CD14-positive monocyte (primary cell): ENCODE results near the gene ZNF423. TPM values are rescaled to one million over a fixed set of nuclear protein-coding genes. Genes with fewer than 3 reads are reported as not detected.

Experiments used
- DNase-seq, 3 donors: peaks; one replicate each; pipeline ENCODE4 v3.0.0-alpha.2; 2011 to 2022
- H2AFZ ChIP-seq: 2 replicates; pipeline ENCODE4 v1.6.0; 2012; ENCODE audit warnings: mild to moderate bottlenecking, low read depth, low read length, inconsistent platforms; ENCODE audit not compliant: insufficient read depth, poor library complexity, severe bottlenecking
- H3K27ac ChIP-seq, 2 donors: 1 replicate in 1 of 2; 2 replicates in 1 of 2; pipeline ENCODE4 v1.5.1; 2012 to 2013; ENCODE audit warnings: low read length in 2 of 2, control low read depth in 1 of 2, inconsistent platforms in 1 of 2, low read depth in 1 of 2, mild to moderate bottlenecking in 1 of 2
- H3K27me3 ChIP-seq, 2 donors: one replicate each; pipeline versions ENCODE4 v1.6.0 to v1.6.1; 2011 to 2013; ENCODE audit warnings: low read length in 2 of 2; ENCODE audit not compliant: control insufficient read depth in 2 of 2, insufficient read depth in 2 of 2
- H3K36me3 ChIP-seq, 2 donors: replicated peaks in 1 of 2; 1 replicate in 1 of 2; 2 replicates in 1 of 2; pipeline versions ENCODE4 v1.5.1 to v1.6.1; 2012 to 2013; ENCODE audit warnings: low read length in 2 of 2, control low read depth in 1 of 2, inconsistent platforms in 1 of 2, mild to moderate bottlenecking in 1 of 2; ENCODE audit not compliant: insufficient read depth in 2 of 2, control insufficient read depth in 1 of 2
- H3K4me1 ChIP-seq, 2 donors: 1 replicate in 1 of 2; 2 replicates in 1 of 2; pipeline versions ENCODE4 v1.5.1 to v1.6.1; 2012 to 2013; ENCODE audit warnings: low read length in 2 of 2, control low read depth in 1 of 2, inconsistent platforms in 1 of 2, mild to moderate bottlenecking in 1 of 2, moderate library complexity in 1 of 2; ENCODE audit not compliant: insufficient read depth in 2 of 2, control insufficient read depth in 1 of 2
- H3K4me2 ChIP-seq: replicated peaks from 2 replicates; pipeline ENCODE3; 2012; ENCODE audit warnings: low read length, moderate library complexity, mild to moderate bottlenecking; ENCODE audit not compliant: poor library complexity, severe bottlenecking; ENCODE audit errors: extremely low read depth
- H3K4me3 ChIP-seq, 3 experiments: fragments of 200-600 bp in 1 of 3; sonication (generic) in 1 of 3; replicated peaks in 1 of 3; 1 replicate in 2 of 3; 2 replicates in 1 of 3; pipeline ENCODE4 v1.5.1; 2011 to 2013; ENCODE audit warnings: low read length in 3 of 3, mild to moderate bottlenecking in 3 of 3, control low read depth in 2 of 3, low read depth in 2 of 3, inconsistent platforms in 1 of 3, moderate library complexity in 1 of 3
- H3K79me2 ChIP-seq: 2 replicates; pipeline ENCODE4 v1.6.0; 2012; ENCODE audit warnings: mild to moderate bottlenecking, control low read depth, inconsistent platforms, low read length, moderate library complexity; ENCODE audit not compliant: insufficient read depth
- H3K9ac ChIP-seq: 2 replicates; pipeline ENCODE4 v1.6.0; 2017; ENCODE audit warnings: low read length, mild to moderate bottlenecking; ENCODE audit not compliant: insufficient read depth, poor library complexity, severe bottlenecking
- H3K9me3 ChIP-seq, 2 donors: replicated peaks in 1 of 2; 1 replicate in 1 of 2; 2 replicates in 1 of 2; pipeline versions ENCODE4 v1.5.1 to v1.6.1; 2012 to 2013; ENCODE audit warnings: low read length in 2 of 2, control low read depth in 1 of 2; ENCODE audit not compliant: control insufficient read depth in 1 of 2, insufficient read depth in 1 of 2
- H4K20me1 ChIP-seq: 2 replicates; pipeline ENCODE4 v1.6.0; 2012; ENCODE audit warnings: mild to moderate bottlenecking, low read length, control low read depth, moderate library complexity; ENCODE audit not compliant: insufficient read depth
- H3K27ac Mint-ChIP-seq, 7 donors: one replicate each; pipeline ENCODE4 v1.8.0; 2020; ENCODE audit warnings: mild to moderate bottlenecking in 7 of 7, mixed read lengths in 7 of 7, moderate library complexity in 6 of 7, inconsistent platforms in 2 of 7
- H3K27me3 Mint-ChIP-seq, 3 donors: one replicate each; pipeline ENCODE4 v1.8.0; 2021 to 2022; ENCODE audit warnings: low read depth in 3 of 3, mild to moderate bottlenecking in 3 of 3, mixed read lengths in 3 of 3, moderate library complexity in 3 of 3, inconsistent platforms in 1 of 3
- H3K36me3 Mint-ChIP-seq, 2 donors: one replicate each; pipeline ENCODE4 v1.8.0; 2020; ENCODE audit warnings: mixed read lengths in 2 of 2, inconsistent platforms in 1 of 2, mild to moderate bottlenecking in 1 of 2
- H3K4me1 Mint-ChIP-seq: one replicate; pipeline ENCODE4 v1.8.0; 2020; ENCODE audit warnings: mild to moderate bottlenecking, mixed read lengths
- H3K4me3 Mint-ChIP-seq, 2 donors: one replicate each; pipeline ENCODE4 v1.8.0; 2020; ENCODE audit warnings: mild to moderate bottlenecking in 2 of 2, mixed read lengths in 2 of 2, moderate library complexity in 1 of 2
- H3K9me3 Mint-ChIP-seq, 7 donors: one replicate each; pipeline ENCODE4 v1.8.0; 2020 to 2022; ENCODE audit warnings: mixed read lengths in 7 of 7, mild to moderate bottlenecking in 6 of 7, moderate library complexity in 6 of 7, inconsistent platforms in 2 of 7
- WGBS: methylation state at CpG from one replicate; pipeline ENCODE4 v1.1.5; 2013; ENCODE audit warnings: missing lambda C conversion rate; ENCODE audit not compliant: insufficient coverage; 5-methylcytosine and 5-hydroxymethylcytosine counted together
- intact Hi-C, 2 donors: fragments of 100-400 bp; cut with micrococcal nuclease; formaldehyde crosslinking; loops; one replicate each; pipeline versions ENCODE4 v1.15.0 to v1.15.1; 2023
- polyA plus RNA-seq, 3 donors: library from polyadenylated mRNA; depleted of rRNA in 1 of 3; unstranded in 2 of 3; stranded (reverse) in 1 of 3; fragments of 300-500 nt in 2 of 3; fragments of >200 nt in 1 of 3; fragmentation: Illumina TruSeq in 2 of 3; gene quantifications; 1 replicate in 2 of 3; 2 replicates in 1 of 3; pipeline ENCODE4 v1.2.3, GENCODE V29; 2012 to 2021
- TF ChIP-seq, protein P1 (sequence below): fragments of 200-600 bp; IDR thresholded peaks from one replicate; pipeline ENCODE4 v1.8.0; 2022; ENCODE audit warnings: antibody characterized with exemption, mild to moderate bottlenecking

The ZNF423 gene
- polyA plus RNA-seq, 3 donors: not detected

DNA sequence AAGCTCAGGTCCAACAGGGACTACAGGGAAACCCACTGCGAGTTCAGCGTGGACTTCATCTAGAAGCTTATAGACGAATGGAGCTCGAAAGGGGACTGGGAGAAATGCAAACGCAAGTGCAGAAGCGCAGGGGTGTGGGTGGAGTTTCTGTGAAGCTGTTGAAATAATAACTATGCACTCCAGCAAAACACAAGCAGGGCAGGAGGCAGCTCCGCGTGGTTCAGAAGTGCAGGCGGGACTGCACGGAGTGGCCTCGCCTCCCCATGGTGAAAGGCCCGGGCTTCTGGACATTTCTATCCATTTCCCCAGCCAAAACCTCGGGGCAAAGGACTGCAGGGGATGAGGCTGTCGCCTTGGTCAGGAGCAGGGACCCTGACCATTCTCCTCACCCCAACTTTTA is 74.5 kb downstream of the ZNF423 start:
- no peak for DNase-seq
- no peak overlapping the region for H3K27ac ChIP-seq
- no peak overlapping the region for H3K27ac Mint-ChIP-seq

DNA sequence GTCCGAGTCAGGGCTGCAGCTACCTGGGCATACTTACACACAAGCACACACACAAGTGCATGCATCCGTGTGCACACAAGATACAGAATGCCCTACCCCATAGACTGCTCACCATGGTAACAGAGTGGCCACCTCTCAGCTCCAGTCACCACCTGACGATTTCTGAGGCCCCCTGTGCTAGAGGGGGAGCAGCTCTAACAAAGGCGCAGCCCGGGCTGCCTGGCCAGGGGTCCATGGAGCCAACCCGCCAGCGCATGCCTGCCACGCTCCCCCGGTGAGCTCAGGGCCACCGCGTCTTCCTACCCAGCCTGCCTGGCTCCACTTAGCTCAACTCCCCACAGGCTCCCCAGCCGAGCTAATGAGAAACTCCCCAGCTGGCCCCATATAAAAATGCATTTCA is 75.5 kb downstream of the ZNF423 start:
- Histone ChIP-seq H3K4me1 (no peaks in the 10 kb centered on the region), H3K4me3 (no peak overlapping the region), H3K36me3 (no peaks in the 10 kb centered on the region), H3K9me3 (no peaks in the 10 kb centered on the region), H3K27me3 (no peaks in the 10 kb centered on the region), H3K4me2 (no peak overlapping the region), H3K9ac (no peak overlapping the region), H2AFZ (no peak overlapping the region), H3K27ac (no peak overlapping the region), H3K79me2 (no peaks in the 10 kb centered on the region), H4K20me1 (no peaks in the 10 kb centered on the region)
- peaks cover 0 to 5% (median 0%) of the 10 kb centered on the region in 7 donors for H3K9me3 Mint-ChIP-seq
- H3K27me3 Mint-ChIP-seq: peaks cover 2 to 7% (median 7%) of the 10 kb centered on the region in 3 donors
- intact Hi-C loops: no loop called here
- H3K27ac Mint-ChIP-seq: no peak overlapping the region
- no peaks in the 10 kb centered on the region for H3K4me1 Mint-ChIP-seq
- DNase-seq: no peak
- TF ChIP-seq, protein P1, sequence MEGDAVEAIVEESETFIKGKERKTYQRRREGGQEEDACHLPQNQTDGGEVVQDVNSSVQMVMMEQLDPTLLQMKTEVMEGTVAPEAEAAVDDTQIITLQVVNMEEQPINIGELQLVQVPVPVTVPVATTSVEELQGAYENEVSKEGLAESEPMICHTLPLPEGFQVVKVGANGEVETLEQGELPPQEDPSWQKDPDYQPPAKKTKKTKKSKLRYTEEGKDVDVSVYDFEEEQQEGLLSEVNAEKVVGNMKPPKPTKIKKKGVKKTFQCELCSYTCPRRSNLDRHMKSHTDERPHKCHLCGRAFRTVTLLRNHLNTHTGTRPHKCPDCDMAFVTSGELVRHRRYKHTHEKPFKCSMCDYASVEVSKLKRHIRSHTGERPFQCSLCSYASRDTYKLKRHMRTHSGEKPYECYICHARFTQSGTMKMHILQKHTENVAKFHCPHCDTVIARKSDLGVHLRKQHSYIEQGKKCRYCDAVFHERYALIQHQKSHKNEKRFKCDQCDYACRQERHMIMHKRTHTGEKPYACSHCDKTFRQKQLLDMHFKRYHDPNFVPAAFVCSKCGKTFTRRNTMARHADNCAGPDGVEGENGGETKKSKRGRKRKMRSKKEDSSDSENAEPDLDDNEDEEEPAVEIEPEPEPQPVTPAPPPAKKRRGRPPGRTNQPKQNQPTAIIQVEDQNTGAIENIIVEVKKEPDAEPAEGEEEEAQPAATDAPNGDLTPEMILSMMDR: no peak
- H3K36me3 Mint-ChIP-seq: no peaks in the 10 kb centered on the region
- H3K4me3 Mint-ChIP-seq: no peak overlapping the region
- 71% methylated on average over 5 of the region's 12 CpGs for whole genome bisulfite sequencing

More for the DNA sequence above, 74.5 kb downstream of the ZNF423 start:
- H3K4me3 ChIP-seq: no peak overlapping the region
- H4K20me1 ChIP-seq: no peaks in the 10 kb centered on the region
- H3K9me3 ChIP-seq: no peaks in the 10 kb centered on the region
- no peaks in the 10 kb centered on the region for H3K36me3 ChIP-seq
- no peak overlapping the region for H3K4me2 ChIP-seq
- no peaks in the 10 kb centered on the region for H3K79me2 ChIP-seq
- no peaks in the 10 kb centered on the region for H3K4me1 ChIP-seq
- 91% methylated on average over 12 of the region's 14 CpGs for WGBS
- Mint-ChIP-seq H3K9me3 (peaks cover 0 to 4% (median 0%) of the 10 kb centered on the region in 7 donors), H3K36me3 (no peaks in the 10 kb centered on the region), H3K27me3 (peaks cover 2 to 7% (median 3%) of the 10 kb centered on the region in 3 donors), H3K4me3 (no peak overlapping the region), H3K4me1 (no peaks in the 10 kb centered on the region)
- no peaks in the 10 kb centered on the region for H3K27me3 ChIP-seq
- no peak overlapping the region for H3K9ac ChIP-seq
- no peak overlapping the region for H2AFZ ChIP-seq
- TF ChIP-seq, protein P1: no peak
- intact Hi-C loops: no loop called here
